HTR-8/SVneo (cell line): ENCODE results near the gene CDY2A.
"Not testable (repeated sequence)": the region's sequence is repeated elsewhere in the genome, so short reads cannot be mapped to it uniquely, and the experiment has no call there.

Source experiments
- DNase-seq: peaks from one replicate; pipeline ENCODE4 v3.0.0; 2011; ENCODE audit warnings: low spot score, mixed read lengths; ENCODE audit not compliant: insufficient read length
- FAIRE-seq: peaks from 2 replicates; lab custom pipeline; 2011; peaks lifted over from hg19 to GRCh38; lab: Jason Lieb, UNC

Gene CDY2A, protein sequence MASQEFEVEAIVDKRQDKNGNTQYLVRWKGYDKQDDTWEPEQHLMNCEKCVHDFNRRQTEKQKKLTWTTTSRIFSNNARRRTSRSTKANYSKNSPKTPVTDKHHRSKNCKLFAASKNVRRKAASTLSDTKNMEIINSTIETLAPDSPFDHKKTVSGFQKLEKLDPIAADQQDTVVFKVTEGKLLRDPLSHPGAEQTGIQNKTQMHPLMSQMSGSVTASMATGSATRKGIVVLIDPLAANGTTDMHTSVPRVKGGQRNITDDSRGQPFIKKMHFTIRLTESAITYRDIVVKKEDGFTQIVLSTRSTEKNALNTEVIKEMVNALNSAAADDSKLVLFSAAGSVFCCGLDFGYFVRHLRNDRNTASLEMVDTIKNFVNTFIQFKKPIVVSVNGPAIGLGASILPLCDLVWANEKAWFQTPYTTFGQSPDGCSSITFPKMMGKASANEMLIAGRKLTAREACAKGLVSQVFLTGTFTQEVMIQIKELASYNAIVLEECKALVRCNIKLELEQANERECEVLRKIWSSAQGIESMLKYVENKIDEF

DNA sequence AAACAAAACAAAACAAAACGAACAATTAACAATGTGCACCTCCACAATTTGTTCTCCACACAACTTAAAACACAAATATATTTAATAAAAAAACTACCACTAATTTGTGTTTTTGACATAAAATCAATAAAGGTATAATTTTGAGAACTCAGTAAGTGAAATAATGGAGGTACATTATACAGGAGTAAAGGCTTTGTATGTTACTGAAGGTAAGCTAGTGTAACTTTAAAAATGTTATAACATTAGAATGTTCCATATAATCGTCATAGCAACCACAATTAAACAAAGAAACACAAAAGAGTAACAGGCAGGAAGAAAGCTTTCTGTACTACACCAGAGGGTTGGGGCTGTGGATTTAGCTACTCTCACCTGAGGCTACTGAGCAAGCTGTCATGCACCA lies at the start of gene CDY2A:
TSS of gene CDY2A (plus strand) at position 301 of the 400 bp plus-strand sequence. CDS start 328 bp downstream, outside the sequence.
- FAIRE-seq, DNase-seq: not testable (repeated sequence)

DNA sequence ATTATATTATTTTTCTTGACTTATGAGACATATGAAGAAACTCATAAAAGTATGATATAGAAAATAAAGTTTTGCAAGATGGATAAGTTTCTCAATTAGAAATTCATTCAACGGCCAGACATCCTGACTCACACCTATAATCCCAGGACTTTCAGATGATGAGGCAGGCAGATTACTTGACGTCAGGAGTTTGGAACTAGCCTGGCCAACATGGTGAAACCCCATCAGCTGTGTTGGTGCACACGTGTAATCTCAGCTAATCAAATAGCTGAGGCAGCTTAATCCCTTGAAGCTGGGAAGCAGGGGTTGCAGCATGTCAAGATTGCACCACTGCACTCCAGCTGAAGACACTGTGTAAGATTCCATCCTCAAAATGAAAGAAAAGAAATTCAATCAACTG lies 28.0 kb upstream of the CDY2A start:
- not testable (repeated sequence) for DNase-seq, FAIRE-seq

DNA sequence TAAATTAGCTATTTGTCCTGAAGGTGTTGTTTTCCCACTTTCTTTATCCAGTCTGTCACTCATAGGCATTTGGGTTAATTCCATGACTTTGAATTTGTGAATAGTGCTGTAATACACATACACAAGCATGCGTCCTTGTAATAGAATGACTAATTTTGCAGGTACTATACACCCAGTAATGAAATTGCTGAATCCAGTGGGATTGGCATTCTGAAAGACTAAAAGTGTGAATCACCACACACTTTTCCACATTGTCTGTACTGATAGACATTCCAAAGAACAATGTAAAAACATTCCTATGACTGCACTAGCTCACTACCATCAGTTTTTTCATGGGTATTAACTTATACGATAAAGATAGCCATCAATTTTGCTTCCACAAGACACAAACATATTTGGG lies 27.3 kb upstream of the CDY2A start:
- FAIRE-seq, DNase-seq: not testable (repeated sequence)

DNA sequence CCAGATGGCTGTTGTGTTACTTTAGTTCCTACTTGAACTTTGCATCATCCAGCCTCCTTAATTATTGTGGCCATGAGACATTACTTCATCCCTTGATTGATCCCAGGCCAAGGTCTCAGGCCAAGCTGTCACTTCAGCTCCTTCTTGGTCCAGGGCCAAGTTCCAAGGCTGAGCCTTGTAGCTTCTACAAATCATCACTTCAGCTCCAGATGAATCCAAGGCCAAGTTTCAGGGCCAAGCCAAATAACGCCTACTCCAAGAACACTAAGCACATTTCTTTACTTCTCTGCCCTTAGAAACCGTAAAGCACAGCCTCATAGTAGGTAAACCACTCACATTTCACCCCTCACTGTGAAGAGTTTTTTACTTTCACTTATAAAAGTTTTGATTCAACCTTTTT lies 1.7 kb upstream of the CDY2A start:
- not testable (repeated sequence) for DNase-seq, FAIRE-seq

DNA sequence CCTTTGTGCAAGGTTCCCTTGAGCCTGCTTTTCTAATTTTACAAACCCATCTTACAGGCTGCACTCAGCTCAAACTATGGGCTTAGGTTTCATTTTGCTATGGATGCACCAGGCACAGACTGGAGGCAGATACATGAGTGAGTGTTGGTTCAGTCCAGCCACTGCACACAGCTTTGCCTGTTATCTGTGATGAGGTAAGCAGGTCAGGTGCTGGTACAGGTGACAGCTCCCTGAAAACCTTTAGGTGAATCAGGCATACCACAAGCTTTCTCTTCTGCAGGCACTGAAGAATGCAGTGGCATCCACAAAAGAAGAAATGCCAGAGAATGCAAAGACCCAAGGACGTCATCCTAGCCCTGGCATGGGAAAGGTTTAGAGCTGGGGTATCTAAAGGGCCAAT lies 3.3 kb downstream of the CDY2A start:
- not testable (repeated sequence) for FAIRE-seq, DNase-seq

DNA sequence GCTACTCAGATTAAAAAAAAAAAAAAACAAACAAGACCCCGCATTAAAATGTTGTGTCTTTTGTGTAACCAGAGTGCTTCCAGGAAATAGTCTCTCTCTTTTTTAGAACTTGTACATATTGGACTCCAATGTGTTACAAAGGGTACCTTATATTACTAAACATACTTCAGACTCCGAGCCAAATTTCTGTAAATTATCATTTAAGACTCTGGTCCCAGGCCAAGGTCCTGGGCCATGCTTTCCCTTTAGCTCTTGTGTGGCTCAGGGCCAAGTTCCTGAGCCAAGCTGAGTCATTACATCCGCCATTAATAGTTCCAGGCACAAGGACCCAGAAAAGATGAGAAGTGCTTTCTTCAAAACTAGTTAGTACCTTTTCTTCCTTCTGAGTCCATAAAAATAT lies 4.6 kb downstream of the CDY2A start:
- FAIRE-seq, DNase-seq: not testable (repeated sequence)

DNA sequence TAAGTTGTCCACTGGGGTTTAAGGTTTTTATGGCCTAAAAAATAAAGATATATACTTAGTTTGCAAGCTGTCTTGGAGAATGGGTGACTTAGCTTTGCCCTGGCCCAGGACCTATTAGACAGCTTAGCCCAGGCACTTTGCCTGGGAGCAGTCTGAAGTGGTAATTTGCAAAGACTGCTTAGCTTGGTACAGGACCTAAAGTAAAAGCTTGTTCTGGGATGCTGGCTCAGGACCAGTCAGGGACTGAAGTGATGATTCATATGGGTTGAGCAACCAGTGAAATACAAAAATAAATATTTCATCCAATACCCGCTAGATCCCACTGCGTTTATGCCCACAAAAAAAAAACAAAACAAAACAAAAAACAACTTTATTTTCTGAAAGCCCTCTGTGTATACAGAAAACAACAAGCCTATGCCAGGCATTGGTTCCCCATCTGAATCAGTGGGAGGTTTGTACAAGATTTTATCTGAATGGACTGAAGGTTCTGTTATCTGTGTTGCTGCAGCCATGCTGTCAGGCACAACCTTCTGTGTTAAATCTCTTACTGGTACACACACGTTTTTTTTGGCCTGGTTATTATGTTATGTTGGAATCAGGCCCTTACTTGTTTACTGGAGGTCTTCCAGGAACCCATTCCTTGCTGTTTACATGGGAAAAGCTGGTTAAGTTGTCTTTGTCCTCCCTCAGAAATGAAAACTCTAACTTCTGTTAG lies 8.7 kb downstream of the CDY2A start:
- not testable (repeated sequence) for FAIRE-seq, DNase-seq

DNA sequence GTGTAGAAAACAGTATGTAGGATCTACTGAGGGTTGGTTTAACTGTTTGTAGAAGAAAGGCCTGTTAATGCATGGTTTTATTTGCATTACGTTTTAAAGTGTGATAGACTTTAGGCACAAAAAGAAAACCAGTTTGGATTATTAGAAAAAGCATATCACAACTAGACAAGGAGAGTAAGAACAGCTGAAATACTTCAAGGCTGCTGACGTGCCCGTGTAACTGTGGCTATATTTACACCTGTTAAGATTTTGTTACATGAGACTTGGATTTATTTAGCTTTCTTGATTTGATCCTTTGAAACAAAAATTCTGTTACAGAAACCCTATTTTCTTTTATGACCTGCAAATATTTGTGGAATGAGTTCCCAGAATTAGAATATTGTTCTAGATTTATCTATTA lies 9.3 kb downstream of the CDY2A start:
- not testable (repeated sequence) for FAIRE-seq, DNase-seq

DNA sequence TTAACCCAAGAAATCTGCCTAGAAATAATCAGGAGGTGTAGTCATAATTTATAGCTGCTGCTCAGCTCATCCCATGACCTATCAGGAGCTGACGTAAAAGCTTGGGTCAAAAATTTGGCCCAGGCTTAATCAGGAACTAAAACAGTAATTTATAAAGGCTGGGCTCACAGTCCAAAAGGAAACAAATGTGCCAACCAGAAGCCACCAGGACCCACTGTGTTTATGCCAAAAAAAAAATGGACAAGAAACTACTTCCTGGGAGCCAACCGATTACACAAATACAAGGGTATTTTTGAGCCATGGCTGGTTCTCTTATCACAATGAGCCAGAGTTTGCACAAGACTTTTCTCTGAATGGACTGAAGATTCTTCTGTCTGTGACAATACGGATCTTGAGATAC lies 19.4 kb downstream of the CDY2A start:
- not testable (repeated sequence) for FAIRE-seq, DNase-seq

DNA sequence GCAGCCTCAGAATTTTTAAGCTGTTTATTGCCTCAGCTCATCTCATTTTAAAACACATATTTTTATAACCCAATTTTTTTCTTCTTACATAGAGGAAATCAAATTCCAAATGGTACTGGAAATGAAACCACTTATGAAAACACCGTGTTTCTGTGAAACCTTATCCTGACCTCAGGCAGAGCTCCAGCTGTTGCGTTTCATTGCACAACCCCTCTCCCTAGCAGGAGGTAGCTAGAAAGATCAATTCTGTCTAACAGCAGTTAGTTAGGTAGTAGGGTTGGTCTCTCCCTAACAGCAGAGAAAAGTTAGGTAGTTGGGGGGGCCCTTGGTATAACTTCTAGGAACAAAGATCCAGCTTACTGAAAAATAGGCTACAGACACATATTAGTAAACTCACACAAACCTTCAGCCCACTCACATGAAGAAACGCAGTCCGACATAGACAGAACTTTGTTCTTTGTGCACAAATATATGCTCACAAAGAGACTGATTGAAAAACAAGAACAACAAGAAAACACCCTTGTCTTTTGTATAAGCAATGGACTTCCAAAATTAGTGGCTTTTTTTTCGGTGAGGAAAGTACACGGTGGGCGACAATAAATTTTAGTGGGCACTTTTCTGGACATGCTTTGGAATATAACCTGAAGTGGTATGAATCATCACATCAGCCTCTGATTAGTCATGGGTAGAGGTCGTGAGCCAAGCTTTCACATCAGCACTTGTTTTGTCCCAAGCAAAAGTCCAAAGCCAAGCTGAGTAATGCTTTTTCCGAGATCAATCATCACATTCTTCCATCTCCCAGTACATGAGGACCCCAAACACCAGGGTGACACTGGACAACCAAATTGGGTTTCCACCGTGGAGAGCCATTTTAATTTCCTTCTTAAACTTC lies 22.8 kb downstream of the CDY2A start:
- FAIRE-seq, DNase-seq: not testable (repeated sequence)

DNA sequence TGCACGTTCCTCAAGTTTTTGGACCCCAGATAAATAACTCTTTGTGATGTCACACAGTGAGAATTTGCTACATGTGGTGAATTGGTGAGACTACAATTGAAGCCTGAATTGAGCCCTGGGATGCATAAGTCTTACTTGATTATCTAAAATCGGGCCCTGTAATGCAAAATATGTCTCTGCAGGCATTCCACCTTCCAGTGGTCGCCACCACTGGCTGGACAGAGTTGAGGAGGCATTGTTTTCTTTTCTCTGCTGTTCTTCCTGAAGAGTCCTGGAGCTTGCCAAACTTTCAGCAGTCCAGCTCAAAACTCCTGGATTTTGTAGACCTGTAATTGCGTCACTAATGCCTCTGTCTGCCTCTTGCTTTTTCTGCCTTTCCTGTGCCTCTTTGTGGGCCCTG lies 23.5 kb downstream of the CDY2A start:
- not testable (repeated sequence) for DNase-seq, FAIRE-seq

DNA sequence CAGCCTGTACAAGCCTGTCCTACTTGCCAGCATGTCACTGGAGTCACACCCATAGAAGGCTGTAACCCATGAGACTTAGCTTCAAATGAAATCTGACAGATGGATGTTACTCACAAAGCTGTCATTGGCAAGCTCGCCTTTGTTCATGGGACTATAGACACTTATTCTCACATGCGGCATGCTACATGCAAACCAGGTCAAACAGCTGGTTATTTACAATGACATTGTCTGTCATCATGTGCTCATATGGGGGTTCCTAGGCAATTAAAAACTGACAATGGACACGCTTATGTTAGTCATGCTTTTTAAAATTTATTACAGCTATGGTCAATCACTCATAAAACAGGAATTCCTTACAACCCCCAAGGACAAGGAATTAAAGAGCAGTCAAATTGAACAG lies 30.9 kb downstream of the CDY2A start:
- FAIRE-seq, DNase-seq: not testable (repeated sequence)

DNA sequence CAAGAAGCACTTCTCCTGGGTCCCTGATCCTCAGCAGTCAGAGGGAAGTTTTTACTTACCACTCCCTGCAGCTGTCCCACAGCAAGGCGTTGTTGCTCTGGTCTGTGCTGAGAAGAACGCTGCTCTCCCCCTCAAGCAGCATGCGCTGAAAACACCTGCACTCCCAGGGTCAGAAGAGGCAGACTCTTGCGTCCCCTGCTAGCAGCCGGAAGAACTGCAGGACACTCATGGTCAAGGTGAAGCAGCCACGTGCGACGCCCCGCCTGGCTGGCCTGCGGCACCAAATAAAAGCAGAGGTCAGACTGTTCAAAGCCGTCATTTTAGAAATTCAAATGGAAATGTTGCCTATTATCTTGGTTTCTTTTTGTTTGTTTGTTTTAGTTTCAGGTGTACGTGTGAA lies 47.9 kb downstream of the CDY2A start:
- not testable (repeated sequence) for FAIRE-seq, DNase-seq
